Erythroblast (primary cell): ENCODE data around the gene FAM118A.

ENCODE experiments used
- GATA1 ChIP-seq: IDR thresholded peaks from 2 replicates; pipeline ENCODE4 v1.6.1; 2011; ENCODE audit warnings: low read depth, mild to moderate bottlenecking, control low read depth, low read length, moderate library complexity
- POLR2A ChIP-seq: IDR thresholded peaks from 2 replicates; pipeline ENCODE4 v1.6.1; 2011; ENCODE audit warnings: mild to moderate bottlenecking, low read length

GRCh38 chr22:45262195-45262930 lies 47.4 kb upstream of the FAM118A start:
- TF ChIP-seq POLR2A (no peak), GATA1 (no peak)
